HCT116 (cell line): ENCODE data around the gene TRIM31. TPM values are rescaled to one million over a fixed set of nuclear protein-coding genes. Genes with fewer than 3 reads are reported as not detected.
A peak's percentile ranks its signal among the peaks of the same experiment; 100 is the strongest.

Source experiments
- ATAC-seq: fragments of 200-7000 bp; cut with Tn5 transposase; 2 replicates; pipeline ENCODE4 v1.9.1; 2020; ENCODE audit warnings: mild to moderate bottlenecking, moderate library complexity
- BruUV-seq: library from RNA; stranded (reverse); fragments of 400-500 nt; replicated peaks from 2 replicates; lab custom pipeline; 2021; lab: Mats Ljungman, UMichigan
- CTCF ChIA-PET: fragments of 300-600 bp; sonication (Branson Sonifier 250); formaldehyde crosslinking; loops from one replicate; lab custom pipeline; 2021; ENCODE audit warnings: antibody characterized with exemption; lab: Charles Lee
- POLR2A ChIA-PET: fragments of 300-600, 350-600 bp; sonication (Branson Sonifier 250); formaldehyde crosslinking; loops from one replicate; lab custom pipeline; 2021; ENCODE audit warnings: antibody characterized with exemption; lab: Charles Lee
- RAD21 ChIA-PET, 2 experiments: fragments of 300-600 bp; sonication (Branson Sonifier 250); formaldehyde crosslinking; loops; one replicate each; lab custom pipeline; 2023; ENCODE audit warnings: low total read pairs in 2 of 2; ENCODE audit not compliant: uncharacterized antibody in 2 of 2, unreplicated experiment in 2 of 2, low non-redundant PET in 1 of 2; lab: Charles Lee
- DNase-seq: peaks from one replicate; pipeline ENCODE4 v3.0.0-alpha.2; 2010; ENCODE audit warnings: low read depth, low spot score
- H2AFZ ChIP-seq: fragments of 200-600 bp; shearing (Covaris generic), sonication (generic); 2 replicates; pipeline ENCODE4 v1.6.1; 2017; ENCODE audit warnings: low read depth, mixed run types, mixed read lengths, antibody characterized with exemption, low read length; ENCODE audit not compliant: poor library complexity, severe bottlenecking
- H3K27ac ChIP-seq: 2 replicates; pipeline ENCODE4 v1.5.1; 2012; ENCODE audit warnings: low read depth, low read length
- H3K27me3 ChIP-seq: fragments of 200-600 bp; sonication (generic); 2 replicates; pipeline ENCODE4 v1.6.1; 2016; ENCODE audit warnings: mixed run types, low read length, mixed read lengths; ENCODE audit not compliant: insufficient read depth
- H3K36me3 ChIP-seq, 2 experiments: fragments of 200-500 bp in 1 of 2; fragments of 200-600 bp in 1 of 2; sonication (Bioruptor generic) in 1 of 2; sonication (generic) in 1 of 2; 2 replicates each; pipeline versions ENCODE4 v1.5.1 to v1.6.1; 2014 to 2016; ENCODE audit warnings: low read length in 2 of 2, inconsistent platforms in 1 of 2, mixed read lengths in 1 of 2, mixed run types in 1 of 2; ENCODE audit not compliant: insufficient read depth in 2 of 2, control insufficient read depth in 1 of 2
- H3K4me1 ChIP-seq, 2 experiments: fragments of 200-600 bp in 1 of 2; sonication (generic) in 1 of 2; 2 replicates each; pipeline versions ENCODE4 v1.5.1 to v1.6.1; 2012 to 2017; ENCODE audit warnings: low read length in 2 of 2, inconsistent platforms in 1 of 2, mild to moderate bottlenecking in 1 of 2, mixed read lengths in 1 of 2, mixed run types in 1 of 2, moderate library complexity in 1 of 2; ENCODE audit not compliant: insufficient read depth in 2 of 2, control insufficient read depth in 1 of 2
- H3K4me2 ChIP-seq: fragments of 200-600 bp; sonication (generic); 2 replicates; pipeline ENCODE4 v1.6.1; 2017; ENCODE audit warnings: mixed run types, low read length, mixed read lengths
- H3K4me3 ChIP-seq, 2 experiments: fragments of 200-600 bp in 1 of 2; sonication (generic) in 1 of 2; replicated peaks in 1 of 2; 2 replicates each; pipeline ENCODE4 v1.5.1; 2011 to 2016; ENCODE audit warnings: low read length in 2 of 2, control low read depth in 1 of 2, low read depth in 1 of 2, mild to moderate bottlenecking in 1 of 2, mixed read lengths in 1 of 2, mixed run types in 1 of 2
- H3K79me2 ChIP-seq: fragments of 200-600 bp; sonication (generic); 2 replicates; pipeline ENCODE4 v1.6.1; 2017; ENCODE audit warnings: mild to moderate bottlenecking, mixed run types, low read length, moderate library complexity, mixed read lengths; ENCODE audit not compliant: insufficient read depth
- H3K9ac ChIP-seq: fragments of 200-600 bp; sonication (generic); 2 replicates; pipeline ENCODE4 v1.6.1; 2016; ENCODE audit warnings: low read length, mixed read lengths
- H3K9me2 ChIP-seq: fragments of 200-600 bp; sonication (generic), shearing (Covaris generic); 2 replicates; pipeline ENCODE4 v1.6.1; 2017; ENCODE audit warnings: mixed run types, mild to moderate bottlenecking, moderate library complexity; ENCODE audit not compliant: insufficient read depth
- H3K9me3 ChIP-seq, 2 experiments: fragments of 200-500 bp in 1 of 2; fragments of 200-600 bp in 1 of 2; sonication (Bioruptor generic) in 1 of 2; sonication (generic) in 1 of 2; 2 replicates each; pipeline ENCODE4 v1.6.1; 2014 to 2017; ENCODE audit warnings: low read length in 2 of 2, mixed read lengths in 2 of 2, inconsistent platforms in 1 of 2, low read depth in 1 of 2, mild to moderate bottlenecking in 1 of 2, mixed run types in 1 of 2, moderate library complexity in 1 of 2; ENCODE audit not compliant: control insufficient read depth in 1 of 2, insufficient read depth in 1 of 2
- H4K20me1 ChIP-seq: fragments of 200-600 bp; sonication (generic), shearing (Covaris generic); 2 replicates; pipeline ENCODE4 v1.6.1; 2017; ENCODE audit warnings: mixed run types, mild to moderate bottlenecking, moderate library complexity; ENCODE audit not compliant: insufficient read depth
- ATF3 ChIP-seq: IDR thresholded peaks from 2 replicates; pipeline ENCODE4 v1.6.1; 2012
- CTCF ChIP-seq, 3 experiments: fragments of 200-600 bp in 1 of 3; sonication (generic) in 1 of 3; IDR thresholded peaks in 2 of 3; conservative IDR thresholded peaks in 1 of 3; 2 replicates each; pipeline ENCODE4 v1.5.1; 2012 to 2017; ENCODE audit warnings: low read depth in 2 of 3, low read length in 2 of 3, antibody characterized with exemption in 1 of 3, borderline replicate concordance in 1 of 3, control low read depth in 1 of 3, mild to moderate bottlenecking in 1 of 3, mixed read lengths in 1 of 3, mixed run types in 1 of 3, moderate library complexity in 1 of 3; ENCODE audit not compliant: insufficient read depth in 1 of 3
- EGR1 ChIP-seq: IDR thresholded peaks from 2 replicates; pipeline ENCODE4 v1.6.1; 2012; ENCODE audit warnings: low read depth
- ELF1 ChIP-seq: IDR thresholded peaks from 2 replicates; pipeline ENCODE4 v1.6.1; 2012; ENCODE audit warnings: low read depth, borderline replicate concordance
- EZH2 ChIP-seq: fragments of 200-600 bp; sonication (generic); IDR thresholded peaks from 2 replicates; pipeline ENCODE4 v1.6.1; 2017; ENCODE audit warnings: antibody characterized with exemption, mixed run types
- EZH2phosphoT487 ChIP-seq: fragments of 200-600 bp; IDR thresholded peaks from 2 replicates; pipeline ENCODE4 v1.6.1; 2018; ENCODE audit warnings: antibody characterized with exemption, borderline replicate concordance
- FOSL1 ChIP-seq: IDR thresholded peaks from 2 replicates; pipeline ENCODE4 v1.6.1; 2012; ENCODE audit warnings: low read depth
- JUND ChIP-seq: IDR thresholded peaks from 2 replicates; pipeline ENCODE4 v1.6.1; 2012
- MAX ChIP-seq: IDR thresholded peaks from 2 replicates; pipeline ENCODE4 v1.6.1; 2012
- POLR2A ChIP-seq: IDR thresholded peaks from 2 replicates; pipeline ENCODE4 v1.7.0; 2011; ENCODE audit warnings: borderline replicate concordance; ENCODE audit not compliant: insufficient read depth, insufficient read length; ENCODE audit errors: extremely low read depth
- RAD21 ChIP-seq: IDR thresholded peaks from 2 replicates; pipeline ENCODE4 v1.6.1; 2012; ENCODE audit warnings: low read depth, mild to moderate bottlenecking
- SIN3A ChIP-seq: IDR thresholded peaks from 2 replicates; pipeline ENCODE4 v1.6.1; 2012; ENCODE audit warnings: low read depth
- SP1 ChIP-seq: IDR thresholded peaks from 2 replicates; pipeline ENCODE4 v1.6.1; 2012; ENCODE audit warnings: low read depth
- ZNF274 ChIP-seq: fragments of 200-500 bp; sonication (Bioruptor generic); IDR thresholded peaks from 2 replicates; pipeline ENCODE4 v1.6.1; 2014; ENCODE audit warnings: mild to moderate bottlenecking, low read depth, low read length, inconsistent platforms
- intact Hi-C: fragments of 100-400 bp; cut with micrococcal nuclease; formaldehyde crosslinking; loops from 2 replicates; pipeline ENCODE4 v1.10.0; 2022
- total RNA-seq: library from RNA; stranded (reverse); gene quantifications from one replicate; pipeline ENCODE4 v1.2.1, GENCODE V29; 2021; ENCODE audit not compliant: unreplicated experiment

TRIM31 gene
- total RNA-seq, 1 experiment from 2014 or later = not detected

GRCh38 chr6:30067460-30068139 lies 45.3 kb downstream of the TRIM31 start:
- ChIA-PET CTCF (interaction anchor here (1.3 kb wide), 1 partner anchor 24 kb away, joined by 3 read pairs; no protein-coding TSS in a partner anchor), RAD21 (no interaction called here), POLR2A (interaction anchor here (1.4 kb wide), 2 partner anchors 27 to 146 kb away, joined by 3 to 4 read pairs; partner anchors contain the start of gene TRIM26)
- peaks cover 2 to 13% of the 10 kb centered on the region in 2 experiments; a peak in 2 of 4 replicates for H3K36me3 ChIP-seq
- H3K9ac ChIP-seq = peak overlapping the region; percentile 75
- intact Hi-C loops = no loop called here
- H3K27ac ChIP-seq = peak overlapping the region; percentile 41
- H2AFZ ChIP-seq = no peak overlapping the region
- ATAC-seq = no peak
- peak overlapping the region; percentile 78 to 84 for H3K4me3 ChIP-seq
- no peaks in the 10 kb centered on the region for H4K20me1 ChIP-seq
- DNase-seq = no peak
- no peak for TF ChIP-seq MAX
- no peak for TF ChIP-seq SIN3A
- TF ChIP-seq RAD21 = no peak
- no peak for TF ChIP-seq EZH2phosphoT487
- TF ChIP-seq ELF1 = no peak
- BruUV-seq = TSS peak; percentile 21
- H3K9me2 ChIP-seq = no peaks in the 10 kb centered on the region
- no peaks in the 10 kb centered on the region for H3K27me3 ChIP-seq
- H3K4me1 ChIP-seq = peaks cover 7 to 20% of the 10 kb centered on the region in 2 experiments; a peak in 3 of 4 replicates
- H3K9me3 ChIP-seq = no peaks in the 10 kb centered on the region
- peaks cover 23% of the 10 kb centered on the region for H3K79me2 ChIP-seq
- H3K4me2 ChIP-seq = peak overlapping the region; percentile 83

- DNase-seq (peak; percentile 99), ATAC-seq (peak; percentile 96)
- H3K9me2 ChIP-seq = no peaks in the 10 kb centered on the region
- intact Hi-C loops = no loop called here
- H3K9ac ChIP-seq = peak within 1 kb of the TSS; percentile 75
- peak within 1 kb of the TSS; percentile 71 for H3K27ac ChIP-seq
- H3K4me2 ChIP-seq = peak within 1 kb of the TSS; percentile 83
- RAD21 ChIA-PET = interaction anchor here in 1 of 2 experiments (0.9 kb wide), 1 partner anchor 35 kb away, joined by 3 read pairs; no protein-coding TSS in a partner anchor
- H3K9me3 ChIP-seq = no peaks in the 10 kb centered on the region
- CTCF ChIA-PET = interaction anchor here (1.3 kb wide), 1 partner anchor 25 kb away, joined by 3 read pairs; no protein-coding TSS in a partner anchor
- H3K79me2 ChIP-seq = peaks cover 31% of the 10 kb centered on the region
- H3K4me1 ChIP-seq = peaks cover 7 to 25% of the 10 kb centered on the region in 2 experiments; a peak in 3 of 4 replicates
- H3K27me3 ChIP-seq = no peaks in the 10 kb centered on the region
- no TSS peak for BruUV-seq
- POLR2A ChIA-PET = interaction anchor here (0.6 to 1.4 kb wide), 4 partner anchors 27 to 1324 kb away, joined by 3 to 4 read pairs (median 3); partner anchors contain the start of gene TRIM26
- H3K4me3 ChIP-seq = peak within 1 kb of the TSS; percentile 78 to 84
- peak within 1 kb of the TSS; percentile 24 for H2AFZ ChIP-seq
- H4K20me1 ChIP-seq = no peaks in the 10 kb centered on the region
- peaks cover 2 to 13% of the 10 kb centered on the region in 2 experiments; a peak in 2 of 4 replicates for H3K36me3 ChIP-seq
- TF ChIP-seq EZH2phosphoT487 (no peak), ZNF274 (no peak), JUND (peak; percentile 3; the same call in 1 of the 2 replicates), POLR2A (peak; percentile 92), MAX (peak; percentile 94), ATF3 (no peak), FOSL1 (no peak; the same call in none of the 2 replicates), SIN3A (peak; percentile 95), SP1 (peak; percentile 91), EGR1 (peak; percentile 94), EZH2 (no peak), CTCF (IDR thresholded peaks at IDR 0.05 in 2 of 3, conservative IDR thresholded peaks at IDR 0.05 in 1 of 3; ENCODE audit: borderline replicate concordance in 1 of 3, insufficient read depth in 1 of 3, low read depth in 2 of 3, low read length in 2 of 3) (no peak)
Observed at GRCh38 chr6:30066577-30067459, 46.1 kb downstream of the TRIM31 start, which contains the start of gene PPP1R11. Gene PPP1R11 (plus strand): TSS chr6:30067198. CDS start chr6:30067411, 213 bp downstream.
